Astrocyte of the cerebellum (primary cell): ENCODE results near the gene C16orf74.
A peak's percentile ranks its signal among the peaks of the same experiment; 100 is the strongest.

ENCODE experiments used
- DNase-seq: peaks from one replicate; pipeline ENCODE4 v3.0.0-alpha.2; 2011; ENCODE audit warnings: low read depth
- H3K4me3 ChIP-seq: 2 replicates; pipeline ENCODE4 v1.5.1; 2011; ENCODE audit warnings: mild to moderate bottlenecking, low read depth, low read length, moderate library complexity
- CTCF ChIP-seq: IDR thresholded peaks from 2 replicates; pipeline ENCODE4 v1.5.1; 2012; ENCODE audit warnings: low read length, low read depth, moderate library complexity, mild to moderate bottlenecking; ENCODE audit errors: missing control alignments
- in situ Hi-C: cut with HindIII; loops from 2 replicates; pipeline ENCODE4 v1.10.0; 2017; ENCODE audit warnings: low sequenced_read_pairs

Gene C16orf74

DNA sequence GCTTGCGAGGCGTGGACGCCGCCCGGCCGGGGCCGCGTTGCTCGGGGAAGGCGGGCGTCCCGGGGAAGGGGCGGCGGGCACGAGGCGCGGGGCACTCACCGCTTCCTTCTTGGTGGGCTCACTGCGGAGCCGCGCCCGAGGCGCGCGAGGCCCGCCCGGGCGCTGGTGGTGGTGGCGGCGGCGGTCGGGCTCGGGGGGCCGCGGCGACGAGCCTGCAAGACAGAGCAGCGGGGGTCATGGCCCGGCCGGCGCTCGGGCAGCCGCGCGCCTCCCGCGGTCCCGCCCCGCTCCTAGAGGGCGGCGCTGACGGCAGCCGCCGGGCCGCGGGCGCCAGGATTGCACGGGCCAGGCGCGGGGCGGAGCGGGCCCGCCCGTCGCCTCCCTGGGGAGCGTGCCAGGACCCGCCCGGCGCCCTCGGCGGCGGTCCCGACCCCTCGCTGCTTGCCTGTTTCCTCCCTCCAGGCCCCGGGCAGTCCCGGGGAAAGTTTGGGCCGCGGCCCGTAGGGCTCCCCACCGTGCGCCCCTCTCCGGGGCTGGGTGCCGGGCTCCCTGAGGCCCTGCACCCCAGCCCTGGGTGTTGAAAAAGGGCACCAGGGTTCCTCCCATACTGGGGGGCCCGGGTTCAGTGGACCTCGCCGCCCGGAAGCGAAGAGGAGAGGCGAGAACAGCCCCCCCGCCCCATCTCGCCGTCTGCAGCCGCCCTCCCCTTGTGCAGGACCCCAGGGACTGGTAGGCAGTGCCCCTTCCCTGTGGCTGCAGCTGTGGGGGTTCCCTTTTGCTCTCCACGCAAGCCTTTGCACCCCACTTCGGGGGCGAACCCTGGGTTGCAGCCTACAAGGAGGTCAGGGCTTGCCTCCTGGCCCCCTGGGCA is at the start of gene C16orf74:
TSS of gene C16orf74 (minus strand) at position 270 of the 871 bp plus-strand sequence. CDS start 15,879 bp downstream, outside the sequence.
- peak within 1 kb of the TSS; percentile 47 for H3K4me3 ChIP-seq
- in situ Hi-C loops = no loop called here
- no peak for DNase-seq
- no peak for TF ChIP-seq CTCF

- peak overlapping the region; percentile 66 for H3K4me3 ChIP-seq
- TF ChIP-seq CTCF = no peak
- no peak for DNase-seq
- in situ Hi-C loops = no loop called here
These were observed 49.4 kb upstream of the C16orf74 start for GRCh38 chr16:85800321-85800669.

DNA sequence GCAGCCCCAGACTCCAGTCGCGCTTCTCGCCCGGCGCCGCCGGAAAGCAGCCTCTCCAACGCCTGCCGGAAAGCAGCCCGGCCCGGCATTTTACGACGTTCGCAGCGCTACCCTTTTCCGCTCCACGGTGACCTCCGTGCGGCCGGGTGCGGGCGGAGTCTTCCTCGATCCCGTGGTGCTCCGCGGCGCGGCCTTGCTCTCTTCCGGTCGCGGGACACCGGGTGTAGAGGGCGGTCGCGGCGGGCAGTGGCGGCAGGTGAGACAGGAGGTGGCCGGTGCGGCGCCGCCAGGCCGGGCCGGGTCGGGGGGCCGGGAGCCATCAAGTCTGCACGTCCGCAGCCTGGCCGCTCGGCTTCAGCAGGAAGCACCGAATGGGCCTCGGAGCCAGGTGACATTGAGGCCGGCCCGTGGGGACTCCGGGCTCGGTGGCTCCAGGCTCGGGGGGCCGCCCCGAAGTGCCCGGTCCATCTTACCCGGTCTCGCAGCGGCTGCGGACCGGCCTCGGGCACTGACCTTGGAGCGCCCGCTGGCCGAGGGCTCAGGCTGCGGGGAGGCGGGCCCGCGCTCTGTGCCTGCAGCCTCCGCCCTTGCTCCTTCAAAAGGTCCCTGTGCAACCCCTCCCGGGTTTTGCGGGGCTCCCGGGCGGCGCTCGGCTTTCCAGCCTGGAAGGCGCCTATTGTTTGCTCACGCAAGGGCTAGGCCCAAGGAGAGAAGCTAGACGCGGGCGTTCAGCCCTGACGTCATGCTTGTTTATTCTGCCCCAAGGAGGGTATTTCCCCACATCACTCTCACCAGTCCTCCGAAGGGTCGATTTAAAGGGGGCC is 48.8 kb upstream of the C16orf74 start, which contains the start of the genes COX4I1 and EMC8:
TSS of gene COX4I1 (plus strand) at position 199 of the 824 bp plus-strand sequence. CDS start 1,511 bp downstream, outside the sequence.
TSS of gene EMC8 (minus strand) at position 48 of the 824 bp plus-strand sequence. CDS start 249 bp downstream, outside the sequence.
- peak within 1 kb of the TSS; percentile 66 for H3K4me3 ChIP-seq
- peak; percentile 78 for DNase-seq
- TF ChIP-seq CTCF = no peak
- in situ Hi-C loops = no loop called here

GRCh38 chr16:85798901-85799496 is 48.1 kb upstream of the C16orf74 start:
- in situ Hi-C loops = no loop called here
- peak overlapping the region; percentile 66 for H3K4me3 ChIP-seq
- DNase-seq = no peak
- TF ChIP-seq CTCF = no peak

- H3K4me3 ChIP-seq = peak overlapping the region; percentile 66
- in situ Hi-C loops = no loop called here
- no peak for DNase-seq
- TF ChIP-seq CTCF = no peak
These were observed 47.4 kb upstream of the C16orf74 start for GRCh38 chr16:85798283-85798776.

DNA sequence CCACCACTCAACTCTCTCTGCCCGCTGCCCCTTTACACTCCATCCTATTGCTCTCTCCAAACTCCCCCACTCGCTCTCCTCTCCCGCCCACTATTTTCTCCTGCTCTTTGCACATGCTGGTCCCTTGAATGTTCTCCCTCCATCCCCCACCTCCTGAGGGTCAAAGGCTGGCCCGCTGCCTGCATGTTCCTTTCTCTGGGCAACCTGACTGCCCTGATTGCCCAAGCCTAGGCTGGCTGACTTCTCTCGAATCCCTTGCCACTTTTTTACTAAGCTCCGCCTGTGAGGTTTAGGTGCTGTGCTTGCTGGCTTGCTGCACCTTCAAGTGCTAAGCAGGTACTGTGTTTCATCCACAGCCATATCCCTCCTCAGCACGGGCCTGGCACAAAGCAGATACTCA is 45.7 kb upstream of the C16orf74 start:
- TF ChIP-seq CTCF = no peak
- H3K4me3 ChIP-seq = no peak overlapping the region
- in situ Hi-C loops = no loop called here
- no peak for DNase-seq
